WERI-Rb-1 (cell line): ENCODE measurements around the gene TMEM88.

Source experiments
- DNase-seq: peaks from one replicate; pipeline ENCODE4 v3.0.0-alpha.2; 2020
- H3K27ac ChIP-seq: fragments of 250-450 bp; sonication (Bioruptor Pico); 2 replicates; pipeline ENCODE4 v1.5.1; 2020; ENCODE audit warnings: mild to moderate bottlenecking, moderate library complexity
- H3K27me3 ChIP-seq: fragments of 250-450 bp; sonication (Bioruptor Pico); 2 replicates; pipeline ENCODE4 v1.5.1; 2021; ENCODE audit warnings: mild to moderate bottlenecking, low read depth, moderate library complexity; ENCODE audit not compliant: insufficient read depth, severe bottlenecking
- H3K36me3 ChIP-seq: fragments of 250-450 bp; sonication (Bioruptor Pico); 2 replicates; pipeline ENCODE4 v1.5.1; 2020; ENCODE audit warnings: mild to moderate bottlenecking, moderate library complexity
- H3K4me3 ChIP-seq: 2 replicates; pipeline ENCODE4 v1.5.1; 2011; ENCODE audit warnings: low read depth, mild to moderate bottlenecking, control low read depth, low read length
- H3K9me3 ChIP-seq: fragments of 250-450 bp; sonication (Bioruptor Pico); 2 replicates; pipeline ENCODE4 v1.5.1; 2021; ENCODE audit warnings: mild to moderate bottlenecking, moderate library complexity; ENCODE audit not compliant: severe bottlenecking
- CTCF ChIP-seq: IDR thresholded peaks from 2 replicates; pipeline ENCODE4 v1.5.1; 2011; ENCODE audit warnings: low read depth, mild to moderate bottlenecking, control low read depth, inconsistent platforms, low read length

The TMEM88 gene

DNA sequence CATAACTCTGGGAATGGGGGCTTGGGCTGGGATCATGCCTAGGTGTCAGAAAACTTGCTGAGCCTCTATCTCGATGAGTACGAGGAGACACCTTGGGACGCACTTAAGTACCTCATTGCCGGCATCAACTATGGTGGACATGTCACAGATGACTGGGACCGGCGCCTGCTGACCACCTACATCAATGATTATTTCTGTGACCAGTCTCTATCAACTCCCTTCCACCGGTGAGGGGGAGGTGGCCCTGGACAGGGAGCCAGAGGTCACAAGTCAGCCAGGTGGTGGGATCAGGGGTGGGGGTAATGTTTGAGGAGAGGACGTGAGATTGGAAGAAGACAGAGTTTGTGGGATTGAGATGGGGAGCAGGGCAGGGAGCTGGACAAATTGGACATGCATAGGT, 24.2 kb upstream of the TMEM88 start:
- Histone ChIP-seq H3K27ac (no peak overlapping the region), H3K4me3 (no peak overlapping the region), H3K36me3 (no peaks in the 10 kb centered on the region), H3K9me3 (no peaks in the 10 kb centered on the region), H3K27me3 (no peaks in the 10 kb centered on the region)
- DNase-seq, result no peak
- TF ChIP-seq CTCF, result no peak

DNA sequence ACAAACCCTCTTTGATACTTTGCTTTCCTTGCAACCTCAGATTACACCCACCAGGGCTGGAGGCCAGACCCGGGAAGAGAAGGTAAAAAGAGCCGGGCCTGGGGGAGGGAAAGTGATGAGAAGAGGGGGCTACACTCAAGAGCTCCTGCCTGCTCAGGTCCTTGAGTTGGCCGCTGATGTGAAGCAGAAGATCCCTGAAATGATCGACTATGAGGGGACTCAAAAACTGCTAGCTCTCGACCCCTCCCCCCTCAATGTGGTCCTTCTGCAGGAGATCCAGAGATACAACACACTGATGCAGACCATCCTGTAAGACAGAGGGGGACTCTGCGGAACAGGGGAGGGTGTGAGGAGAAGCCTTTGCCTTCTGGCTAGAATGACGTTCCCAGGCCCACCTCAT, 23.6 kb upstream of the TMEM88 start:
- H3K27me3 ChIP-seq, result no peaks in the 10 kb centered on the region
- no peak overlapping the region for H3K4me3 ChIP-seq
- no peak for DNase-seq
- no peaks in the 10 kb centered on the region for H3K9me3 ChIP-seq
- H3K27ac ChIP-seq, result no peak overlapping the region
- H3K36me3 ChIP-seq, result no peaks in the 10 kb centered on the region
- no peak for TF ChIP-seq CTCF

DNA sequence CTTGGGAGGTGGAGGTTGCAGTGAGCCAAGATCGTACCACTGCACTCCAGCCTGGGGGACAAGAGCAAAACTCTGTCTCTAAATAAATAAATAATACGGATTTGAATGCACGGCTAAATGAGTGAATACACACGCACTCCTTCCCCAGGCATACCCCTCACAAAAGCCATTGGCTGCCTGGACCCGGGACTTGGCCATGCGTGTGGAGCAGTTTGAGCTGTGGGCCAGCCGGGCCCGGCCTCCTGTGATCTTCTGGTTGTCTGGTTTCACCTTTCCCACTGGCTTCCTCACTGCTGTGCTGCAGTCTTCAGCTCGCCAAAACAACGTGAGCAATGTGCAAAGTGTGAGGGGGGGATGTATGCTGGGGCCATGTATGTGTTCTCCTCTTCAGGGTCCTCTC, 22.4 kb upstream of the TMEM88 start:
- TF ChIP-seq CTCF, result no peak
- DNase-seq, result no peak
- H3K27ac ChIP-seq, result no peak overlapping the region
- H3K4me3 ChIP-seq, result no peak overlapping the region
- no peaks in the 10 kb centered on the region for H3K9me3 ChIP-seq
- no peaks in the 10 kb centered on the region for H3K36me3 ChIP-seq
- no peaks in the 10 kb centered on the region for H3K27me3 ChIP-seq

- no peak for DNase-seq
- Histone ChIP-seq H3K27ac (peak overlapping the region; percentile 68; the same call in 1 of the 2 replicates), H3K9me3 (no peaks in the 10 kb centered on the region), H3K36me3 (no peaks in the 10 kb centered on the region), H3K27me3 (no peaks in the 10 kb centered on the region), H3K4me3 (peak overlapping the region; percentile 58)
- no peak for TF ChIP-seq CTCF
These were observed 21.7 kb upstream of the TMEM88 start for GRCh38 chr17:7833011-7833794.

DNA sequence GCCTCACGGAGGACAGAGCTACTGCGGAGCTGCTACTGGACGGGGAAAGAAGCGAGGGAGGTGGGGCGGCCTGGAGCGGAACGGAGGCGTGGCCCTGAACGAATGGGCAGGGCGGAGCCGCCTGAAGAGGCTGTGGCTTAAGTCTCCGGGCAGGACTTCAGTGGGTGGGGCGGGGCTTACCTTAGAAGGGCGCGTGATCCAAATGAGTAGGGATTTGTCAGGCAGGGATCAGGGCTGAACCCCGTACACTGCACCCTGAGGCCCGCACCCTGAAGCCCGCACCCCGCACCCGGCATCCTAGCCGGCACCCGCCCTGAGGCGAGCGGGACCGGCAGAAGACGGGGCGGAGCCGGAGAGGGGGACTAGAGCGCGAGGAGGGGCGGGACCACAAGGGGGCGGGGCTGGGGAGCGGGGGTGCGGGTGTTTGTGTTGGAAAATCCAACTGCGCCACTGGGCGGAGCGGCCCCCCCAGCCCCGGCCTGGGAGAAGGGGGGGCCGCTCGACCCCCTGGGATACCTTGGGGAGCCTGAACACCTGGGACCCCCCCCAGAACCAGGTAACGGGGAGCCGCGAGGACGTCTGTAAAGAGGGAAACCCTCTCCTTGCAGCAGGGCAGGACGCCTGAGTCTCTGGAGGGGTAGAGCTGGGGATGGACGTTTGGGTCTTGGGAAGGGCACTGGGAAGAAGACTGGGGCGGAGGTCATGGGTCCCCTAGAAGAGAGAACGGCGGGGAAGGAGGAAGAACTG, 20.9 kb upstream of the TMEM88 start, which contains the start of gene KDM6B:
KDM6B (plus strand) TSS at position 423 of the 747 bp plus-strand sequence. CDS start 11,338 bp downstream, outside the sequence.
- peak within 1 kb of the TSS; percentile 77 for H3K27ac ChIP-seq
- DNase-seq, result peak; percentile 93

More for the DNA sequence above, 20.9 kb upstream of the TMEM88 start, which contains the start of gene KDM6B:
- no peaks in the 10 kb centered on the region for H3K9me3 ChIP-seq
- peak within 1 kb of the TSS; percentile 58 for H3K4me3 ChIP-seq
- no peak for TF ChIP-seq CTCF
- no peaks in the 10 kb centered on the region for H3K36me3 ChIP-seq
- H3K27me3 ChIP-seq, result no peaks in the 10 kb centered on the region
